GM18511 (cell line): ENCODE measurements around the gene BCAR1.
"Not testable (repeated sequence)": the region's sequence is repeated elsewhere in the genome, so short reads cannot be mapped to it uniquely, and the experiment has no call there.

Experiments used
- ATAC-seq: cut with Tn5 transposase; IDR thresholded peaks from one replicate; pipeline ENCODE4 v1.9.1; 2021; ENCODE audit warnings: mild to moderate bottlenecking, moderate library complexity; ENCODE audit not compliant: unreplicated experiment

Gene BCAR1

GRCh38 chr16:75271441-75272096, 20.1 kb upstream of the BCAR1 start:
- no peak for ATAC-seq

DNA sequence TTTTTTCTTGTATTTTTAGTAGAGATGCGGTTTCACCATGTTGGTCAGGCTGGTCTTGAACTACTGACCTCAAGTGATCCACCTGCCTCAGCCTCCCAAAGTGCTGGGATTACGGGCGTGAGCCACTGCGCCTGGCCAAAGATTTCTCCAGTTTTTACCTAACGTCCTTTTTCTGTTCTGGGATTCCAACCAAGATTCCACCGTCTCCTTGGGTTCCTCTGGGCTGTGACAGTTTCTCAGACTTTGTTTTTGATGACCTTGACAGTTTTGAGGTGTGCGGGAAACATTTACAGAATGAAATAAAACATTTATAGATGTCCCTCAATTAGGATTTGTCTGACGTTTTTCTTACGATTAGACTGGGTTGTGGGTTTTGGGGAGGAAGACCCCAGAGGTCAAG, 17.9 kb upstream of the BCAR1 start:
- not testable (repeated sequence) for ATAC-seq

GRCh38 chr16:75267631-75268264, 16.3 kb upstream of the BCAR1 start:
- ATAC-seq = no peak

- no peak for ATAC-seq
These were observed 15.6 kb upstream of the BCAR1 start for GRCh38 chr16:75266738-75267630.

GRCh38 chr16:75265911-75266701, 14.7 kb upstream of the BCAR1 start:
- peak; percentile 71 for ATAC-seq

GRCh38 chr16:75264999-75265910, 13.8 kb upstream of the BCAR1 start:
- peak; percentile 23 for ATAC-seq

GRCh38 chr16:75264457-75264998, 13.1 kb upstream of the BCAR1 start:
- no peak for ATAC-seq

DNA sequence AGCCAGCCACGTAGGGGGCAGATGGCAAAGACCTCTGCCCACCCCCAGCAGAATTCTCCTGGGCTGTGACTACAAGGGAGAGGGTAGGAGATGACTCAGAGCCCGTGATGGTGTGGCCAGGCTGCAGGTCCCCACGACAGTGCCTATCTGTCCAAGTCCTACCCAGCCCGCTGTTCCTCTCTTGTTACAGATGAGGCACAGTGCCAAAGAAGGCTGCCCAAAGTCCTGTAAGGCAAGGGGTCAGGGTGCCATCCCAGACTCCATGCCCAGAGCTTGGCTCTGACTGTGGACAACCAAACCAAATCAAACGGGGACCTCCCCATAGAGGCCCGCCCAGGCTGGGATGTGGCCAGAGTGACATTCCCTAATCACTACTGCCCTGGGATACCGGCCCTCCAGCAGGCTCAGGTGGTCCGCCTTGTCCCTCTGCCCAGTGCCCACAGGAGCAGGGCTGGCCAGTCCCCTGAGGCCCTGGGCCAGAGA, 12.6 kb upstream of the BCAR1 start:
- peak; percentile 31 for ATAC-seq

DNA sequence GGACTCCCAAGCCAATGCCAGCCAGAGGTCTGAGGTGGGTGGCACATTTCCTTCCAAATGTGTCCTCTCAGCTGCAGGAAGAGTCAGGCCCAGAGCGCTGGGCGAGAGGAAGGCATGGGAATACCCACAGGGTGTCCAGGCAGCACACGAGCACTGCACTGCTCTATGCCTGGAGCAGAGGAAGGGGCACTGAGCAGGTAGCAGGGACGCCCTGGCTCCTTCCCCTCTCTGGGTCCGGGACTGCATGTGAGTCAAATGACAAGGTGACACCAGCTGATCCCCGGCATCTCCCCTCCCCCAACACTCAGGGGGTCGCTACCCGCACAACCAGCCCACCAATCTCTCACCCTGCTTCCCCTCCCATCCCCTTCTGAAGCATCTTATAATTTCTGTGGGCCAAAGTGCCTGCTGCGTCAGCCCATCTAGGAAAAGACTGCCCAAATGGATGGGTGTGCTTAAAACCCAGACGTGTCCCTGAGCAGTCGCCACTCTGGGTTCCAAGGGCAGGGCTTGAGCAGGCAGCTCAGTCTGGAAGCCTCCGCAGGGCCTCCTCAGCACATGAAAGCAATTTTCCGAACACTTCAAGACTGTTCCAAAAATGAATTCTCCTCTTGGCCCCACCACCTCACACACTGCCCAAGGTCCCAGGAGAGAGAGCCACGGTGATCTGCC, 12.0 kb upstream of the BCAR1 start:
- no peak for ATAC-seq

DNA sequence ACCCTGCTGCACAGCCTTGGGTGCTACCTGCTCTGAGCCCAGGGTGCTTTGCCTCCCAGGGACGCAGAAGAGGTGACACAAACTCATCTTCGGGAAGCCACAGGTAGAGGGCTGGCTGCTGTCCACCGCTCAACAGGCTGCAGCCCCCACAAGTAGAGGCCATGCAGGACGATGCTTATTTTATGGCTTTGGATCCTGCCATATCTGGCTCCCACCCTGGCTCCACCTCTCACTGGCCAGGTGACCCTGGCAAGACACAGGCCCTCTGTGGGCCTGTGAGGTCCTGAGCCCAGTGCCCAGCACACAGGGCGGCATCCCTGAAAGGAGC, 11.3 kb upstream of the BCAR1 start:
- ATAC-seq = no peak

DNA sequence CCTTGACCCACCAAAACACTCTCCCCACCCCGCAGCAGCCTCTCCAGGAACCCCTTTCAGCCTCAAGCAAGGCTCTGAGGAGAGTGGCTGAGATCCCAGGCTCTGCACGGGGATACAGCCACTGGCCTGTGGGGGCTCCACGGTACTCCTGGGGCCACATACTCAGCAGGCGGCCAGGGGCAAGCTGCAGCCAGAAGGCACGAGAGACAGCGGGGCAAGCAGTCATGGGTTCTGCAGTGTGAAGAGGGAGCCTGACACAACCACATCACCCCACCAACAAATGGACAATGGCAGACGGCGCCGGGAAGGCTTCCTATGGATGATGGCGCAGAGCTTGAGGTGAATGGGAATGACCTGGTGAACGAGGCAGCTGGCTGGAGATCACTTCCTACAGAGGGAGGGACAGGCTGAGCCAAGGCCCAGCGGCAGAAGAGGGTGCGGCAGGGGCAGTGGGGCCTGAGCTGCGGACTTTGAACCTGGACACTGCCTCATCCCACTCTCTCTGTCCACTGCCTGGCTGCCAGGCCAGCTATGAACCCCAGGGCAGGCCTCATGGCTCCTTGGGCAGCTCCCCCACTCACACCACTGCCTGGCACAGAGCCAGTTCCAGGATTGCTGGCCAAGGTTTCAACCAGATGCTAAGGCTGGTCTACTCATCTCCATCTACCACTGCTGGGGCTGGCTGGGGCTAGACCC, 10.8 kb upstream of the BCAR1 start:
- no peak for ATAC-seq

GRCh38 chr16:75261590-75262078, 10.2 kb upstream of the BCAR1 start:
- no peak for ATAC-seq

DNA sequence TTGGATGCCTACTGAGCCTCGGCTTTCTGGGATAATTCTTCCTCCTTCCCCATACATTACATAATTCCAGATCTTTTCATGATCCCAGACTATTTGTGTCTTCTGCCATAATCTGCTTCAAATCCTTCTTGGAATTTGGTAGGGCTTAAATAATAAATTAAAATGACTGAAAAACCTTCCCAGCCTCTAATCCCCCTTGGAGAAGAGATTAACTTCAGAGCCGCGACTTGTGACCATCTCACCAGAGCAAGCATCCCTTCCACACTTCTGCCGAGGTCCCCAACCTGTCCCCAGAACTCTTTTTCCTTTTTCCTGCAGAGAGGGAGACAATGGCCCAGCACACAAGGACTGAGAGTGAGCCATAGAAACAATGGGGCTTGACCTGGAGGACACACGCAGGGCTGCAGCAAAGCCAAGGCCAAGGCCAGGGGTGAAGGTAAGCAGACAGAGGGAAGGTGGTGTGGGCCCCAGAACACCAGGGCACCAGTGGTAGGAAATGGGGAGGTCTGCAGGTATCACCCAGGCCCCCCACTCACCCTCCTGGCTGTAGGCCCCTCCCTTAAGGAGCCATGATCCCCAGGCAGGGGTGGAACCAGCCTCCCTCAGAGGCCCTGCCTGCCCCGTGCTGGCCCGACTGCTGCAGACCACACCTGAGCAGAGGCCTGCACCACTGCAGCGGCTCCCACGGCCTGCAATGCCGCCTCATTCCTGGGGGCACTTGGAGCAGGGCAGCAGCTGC, 9.6 kb upstream of the BCAR1 start:
- ATAC-seq = no peak

DNA sequence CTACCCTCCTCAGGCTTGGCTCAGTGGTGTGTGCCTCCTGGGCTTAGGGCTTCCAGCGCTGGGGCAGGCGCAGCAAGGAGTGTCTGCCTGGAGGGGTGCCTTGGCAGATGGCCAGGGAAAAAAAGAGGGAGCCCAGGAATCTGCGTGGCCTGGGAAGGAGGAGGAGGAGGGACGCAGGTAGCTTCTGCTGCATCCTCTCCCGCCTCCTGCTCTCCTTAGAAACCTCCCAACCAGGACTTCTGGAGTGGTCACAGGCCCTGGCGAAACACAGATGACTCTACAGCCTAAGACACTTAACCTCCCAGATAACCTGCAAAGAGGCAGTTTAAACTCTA, 7.3 kb upstream of the BCAR1 start:
- ATAC-seq = no peak

DNA sequence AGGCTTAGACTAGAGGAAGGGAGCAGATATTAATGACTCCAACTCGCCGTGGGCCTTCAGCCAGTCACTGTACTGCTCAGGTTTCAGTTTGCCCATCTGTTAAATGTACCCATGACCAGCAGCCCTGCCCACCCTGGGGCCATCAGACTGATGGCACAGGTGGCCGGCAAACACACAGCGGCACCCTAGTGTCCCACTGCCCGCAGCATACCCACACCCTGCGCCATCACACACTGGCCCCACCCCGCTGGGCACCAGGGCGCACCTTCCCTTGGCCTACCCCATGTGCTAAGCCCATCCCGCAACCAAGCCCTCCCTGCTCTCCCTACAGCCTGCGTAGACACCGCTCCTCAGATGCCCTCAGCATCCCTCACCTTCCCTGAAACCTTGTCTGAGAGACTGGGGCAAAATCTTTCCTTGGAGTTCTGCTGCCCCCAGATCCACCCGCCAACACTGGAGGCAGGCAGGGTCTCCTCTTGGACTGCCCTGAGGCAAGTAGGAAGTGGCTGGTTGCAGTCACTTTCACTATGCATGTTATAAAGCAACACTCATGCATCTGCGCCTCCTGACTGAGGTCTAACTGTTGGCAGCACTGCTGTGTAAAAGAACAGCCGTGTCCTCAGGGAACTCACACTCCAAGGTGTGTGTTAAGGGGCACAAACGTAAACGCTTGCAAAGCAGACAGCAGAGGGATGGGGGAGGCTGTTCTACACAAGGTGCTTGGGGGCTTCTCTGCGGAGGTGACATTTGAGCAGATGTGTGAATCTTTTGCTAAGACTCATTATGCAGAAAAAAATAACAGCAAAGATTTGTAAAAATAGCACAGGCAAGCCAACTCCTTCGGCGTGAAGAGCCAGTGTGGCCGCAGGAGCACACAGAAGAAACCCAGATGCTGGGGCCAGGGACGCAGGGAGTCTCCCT, 6.7 kb upstream of the BCAR1 start:
- no peak for ATAC-seq

GRCh38 chr16:75256696-75257343, 5.4 kb upstream of the BCAR1 start:
- ATAC-seq = no peak
